Activated naive CD8-positive, alpha-beta T cell treated with anti-CD3 and anti-CD28 coated beads, Interleukin-2, amount 10 ng/mL, durations not matched to agents 7 days and 5 days (primary cell): ENCODE data around the gene SLC17A7. TPM values are rescaled to one million over a fixed set of nuclear protein-coding genes. Genes with fewer than 3 reads are reported as not detected.
"Not testable (repeated sequence)": the region's sequence is repeated elsewhere in the genome, so short reads cannot be mapped to it uniquely, and the experiment has no call there.

Experiments used
- ATAC-seq: fragments of 150-1000 bp; cut with Tn5 transposase; one replicate; pipeline ENCODE4 v1.10.0; 2021; ENCODE audit warnings: low read depth, moderate library complexity
- POLR2A ChIA-PET: fragments of 350-600 bp; sonication (Branson Sonifier 250); formaldehyde crosslinking; loops from one replicate; lab custom pipeline; 2021; ENCODE audit warnings: antibody characterized with exemption; lab: Charles Lee
- DNase-seq: peaks from one replicate; pipeline ENCODE4 v3.0.0; 2021
- H3K27ac Mint-ChIP-seq: one replicate; pipeline ENCODE4 v1.8.0; 2022; ENCODE audit warnings: mild to moderate bottlenecking, mixed read lengths
- H3K27me3 Mint-ChIP-seq: one replicate; pipeline ENCODE4 v1.8.0; 2022; ENCODE audit warnings: mild to moderate bottlenecking, moderate library complexity, mixed read lengths
- H3K36me3 Mint-ChIP-seq: one replicate; pipeline ENCODE4 v1.8.0; 2021; ENCODE audit warnings: mild to moderate bottlenecking, mixed read lengths
- H3K4me1 Mint-ChIP-seq: one replicate; pipeline ENCODE4 v1.8.0; 2021; ENCODE audit warnings: mixed read lengths
- H3K4me3 Mint-ChIP-seq: one replicate; pipeline ENCODE4 v1.8.0; 2022; ENCODE audit warnings: mild to moderate bottlenecking, moderate library complexity, mixed read lengths
- H3K9me3 Mint-ChIP-seq: one replicate; pipeline ENCODE4 v1.8.0; 2021; ENCODE audit warnings: mixed read lengths
- total RNA-seq, 2 experiments: library from RNA; stranded (reverse); gene quantifications; one replicate each; pipeline ENCODE4 v1.2.3, GENCODE V29; 2021

Gene SLC17A7
- total RNA-seq, 2 experiments from 2014 or later, result 0.14 to 0.25 TPM

DNA sequence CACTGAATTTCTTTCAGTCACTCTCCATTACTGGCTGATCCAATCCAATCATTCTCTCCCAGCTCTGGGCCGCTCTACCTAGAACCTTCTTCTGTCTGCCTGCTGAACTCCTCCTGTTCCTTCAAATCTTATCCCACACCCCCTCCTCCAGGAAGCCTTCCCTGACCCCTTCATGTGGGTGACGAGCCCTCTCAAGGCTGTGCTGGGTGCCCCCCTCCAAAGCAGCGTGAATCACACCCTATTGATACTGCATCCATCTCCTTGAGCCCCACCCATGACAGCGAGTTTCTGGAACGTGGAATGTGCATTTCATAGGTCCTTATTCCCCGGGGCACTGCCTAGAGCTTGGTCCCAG lies 7.1 kb upstream of the SLC17A7 start:
- no peak for ATAC-seq
- Mint-ChIP-seq H3K36me3 (peaks cover 21% of the 10 kb centered on the region), H3K4me1 (peaks cover 37% of the 10 kb centered on the region), H3K4me3 (no peak overlapping the region), H3K9me3 (no peaks in the 10 kb centered on the region), H3K27me3 (no peaks in the 10 kb centered on the region), H3K27ac (peak overlapping the region; percentile 18)
- POLR2A ChIA-PET, result interaction anchor here (0.5 to 0.7 kb wide), 2 partner anchors 53 to 420 kb away, joined by 3 read pairs; no protein-coding TSS in a partner anchor
- no peak for DNase-seq

DNA sequence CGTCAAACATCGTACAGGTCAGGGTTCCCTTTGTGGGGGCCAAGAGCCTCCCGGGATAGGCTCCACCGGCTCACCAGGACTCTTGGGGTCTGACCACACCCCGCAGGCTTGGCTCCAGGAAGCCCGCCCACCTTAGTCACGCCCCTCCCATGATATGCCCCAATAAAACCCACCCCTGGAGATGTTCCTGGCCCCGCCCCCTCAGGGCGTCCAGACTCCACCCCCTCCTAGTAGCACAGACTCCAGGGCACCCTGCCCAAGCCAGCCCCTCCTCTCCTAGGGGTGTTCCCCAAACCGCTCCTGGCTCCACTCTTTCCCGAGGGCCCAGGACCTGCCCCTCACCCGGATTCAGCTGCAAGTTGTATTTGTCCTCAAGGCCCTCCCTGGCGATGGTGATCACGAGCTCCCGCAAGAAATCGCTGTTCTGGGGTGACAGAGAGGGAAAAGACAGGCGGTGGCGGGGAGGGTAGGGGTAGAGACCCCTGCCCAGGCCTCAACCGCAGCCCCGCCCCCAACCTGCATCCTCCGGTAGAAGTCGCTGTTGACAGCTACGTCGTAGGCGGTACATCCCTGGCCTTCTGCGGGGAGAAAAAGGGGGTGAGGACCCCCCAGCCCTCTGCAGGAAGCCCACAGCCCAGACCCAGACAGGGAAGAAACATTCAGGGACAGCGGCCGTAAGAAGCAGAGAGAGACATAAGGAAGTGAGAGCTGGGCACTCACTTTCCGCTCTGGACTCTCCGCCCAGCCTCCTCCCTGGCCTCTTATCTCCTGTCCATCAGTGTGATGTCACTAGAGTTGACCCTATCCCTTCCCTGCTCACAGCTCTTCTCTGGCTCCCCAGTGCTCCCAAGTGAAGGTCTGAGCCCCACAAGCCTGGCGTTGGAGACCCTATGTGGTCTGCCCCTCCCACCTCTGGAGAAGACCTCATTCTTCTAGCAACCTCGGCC lies 6.4 kb upstream of the SLC17A7 start:
- POLR2A ChIA-PET, result interaction anchor here (0.5 to 0.6 kb wide), 2 partner anchors 113 to 420 kb away, joined by 3 read pairs; partner anchors contain the start of gene CD37
- peak overlapping the region; percentile 18 for H3K27ac Mint-ChIP-seq
- peaks cover 35% of the 10 kb centered on the region for H3K4me1 Mint-ChIP-seq
- peaks cover 21% of the 10 kb centered on the region for H3K36me3 Mint-ChIP-seq
- DNase-seq, result no peak
- H3K27me3 Mint-ChIP-seq, result peaks cover under 1% of the 10 kb centered on the region
- no peaks in the 10 kb centered on the region for H3K9me3 Mint-ChIP-seq
- no peak overlapping the region for H3K4me3 Mint-ChIP-seq
- ATAC-seq, result no peak

- no peak for ATAC-seq
- peaks cover 36% of the 10 kb centered on the region for H3K4me1 Mint-ChIP-seq
- POLR2A ChIA-PET, result interaction anchor here (0.5 to 2.1 kb wide), 3 partner anchors 24 to 487 kb away, joined by 3 to 8 read pairs (median 6); no protein-coding TSS in a partner anchor
Measured at GRCh38 chr19:49445997-49446396, 4.7 kb upstream of the SLC17A7 start.

GRCh38 chr19:49444100-49444700 lies 2.9 kb upstream of the SLC17A7 start:
- POLR2A ChIA-PET, result interaction anchor here (0.7 to 2.1 kb wide), 5 partner anchors 9 to 115 kb away, joined by 3 to 8 read pairs (median 6); partner anchors contain the start of gene ALDH16A1
- not testable (repeated sequence) for DNase-seq, ATAC-seq, H3K9me3 Mint-ChIP-seq, H3K36me3 Mint-ChIP-seq
- Mint-ChIP-seq H3K27me3 (peaks cover 33% of the 10 kb centered on the region), H3K27ac (peak overlapping the region; percentile 91), H3K4me3 (peak overlapping the region; percentile 87), H3K4me1 (peaks cover 33% of the 10 kb centered on the region)

More at GRCh38 chr19:49445997-49446396, 4.7 kb upstream of the SLC17A7 start:
- peaks cover 15% of the 10 kb centered on the region for H3K27me3 Mint-ChIP-seq
- H3K4me3 Mint-ChIP-seq, result no peak overlapping the region
- no peaks in the 10 kb centered on the region for H3K9me3 Mint-ChIP-seq
- H3K36me3 Mint-ChIP-seq, result peaks cover 16% of the 10 kb centered on the region
- no peak for DNase-seq
- H3K27ac Mint-ChIP-seq, result no peak overlapping the region

DNA sequence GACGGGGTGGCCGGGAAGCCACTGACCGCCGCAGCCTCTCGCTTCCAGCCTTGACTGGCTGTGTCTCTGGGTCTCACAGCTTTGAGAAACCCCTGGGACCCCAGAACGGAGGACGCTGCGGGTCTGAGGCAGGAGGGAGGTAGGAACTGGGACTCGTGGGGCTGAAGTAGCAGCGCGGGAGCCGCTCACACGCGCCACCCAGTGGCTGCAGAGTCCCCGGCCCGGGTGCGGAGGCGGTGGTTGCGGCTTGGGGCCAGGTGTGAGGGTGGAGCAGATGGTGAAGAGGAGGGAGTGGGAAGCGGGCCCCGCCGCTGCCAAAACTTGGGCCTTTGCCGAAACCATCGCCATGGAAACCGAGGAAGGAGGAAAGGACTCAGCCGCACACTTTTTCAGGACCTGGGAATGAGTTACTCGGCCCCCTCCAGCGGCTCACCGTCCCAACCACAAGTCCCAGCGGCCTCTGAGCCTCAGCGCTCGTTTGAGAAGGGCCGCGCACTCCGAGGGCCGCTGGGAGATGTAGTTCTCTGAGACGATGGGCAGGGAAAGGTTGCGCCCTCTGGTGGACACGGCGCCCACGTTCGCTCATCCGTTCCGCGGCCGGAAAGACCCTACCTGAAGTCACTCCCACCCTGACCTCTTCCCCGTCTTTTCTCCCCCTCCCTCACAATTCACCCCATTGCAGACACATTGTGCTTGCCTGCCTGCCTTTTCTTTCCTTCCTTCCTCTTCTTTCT lies 2.2 kb upstream of the SLC17A7 start:
- H3K4me3 Mint-ChIP-seq, result peak overlapping the region; percentile 87
- no peaks in the 10 kb centered on the region for H3K9me3 Mint-ChIP-seq
- peak; percentile 88 for ATAC-seq
- H3K36me3 Mint-ChIP-seq, result peaks cover 8% of the 10 kb centered on the region
- DNase-seq, result peak; percentile 98
- POLR2A ChIA-PET, result interaction anchor here (0.7 to 2.1 kb wide), 9 partner anchors 8 to 52 kb away, joined by 3 to 10 read pairs (median 6); partner anchors contain the start of genes ALDH16A1 and PIH1D1
- H3K4me1 Mint-ChIP-seq, result peaks cover 31% of the 10 kb centered on the region
- peak overlapping the region; percentile 91 for H3K27ac Mint-ChIP-seq
- peaks cover 40% of the 10 kb centered on the region for H3K27me3 Mint-ChIP-seq

- Mint-ChIP-seq H3K36me3 (peaks cover 3% of the 10 kb centered on the region), H3K4me1 (peaks cover 29% of the 10 kb centered on the region), H3K9me3 (no peaks in the 10 kb centered on the region), H3K4me3 (peak overlapping the region; percentile 87), H3K27me3 (peaks cover 46% of the 10 kb centered on the region), H3K27ac (peak overlapping the region; percentile 91)
- ATAC-seq, result peak; percentile 12
- DNase-seq, result peak; percentile 76
- POLR2A ChIA-PET, result interaction anchor here (0.6 to 1.6 kb wide), 7 partner anchors 9 to 53 kb away, joined by 3 to 10 read pairs (median 4); partner anchors contain the start of genes ALDH16A1 and PIH1D1
Measured at GRCh38 chr19:49442771-49443365, 1.5 kb upstream of the SLC17A7 start.

DNA sequence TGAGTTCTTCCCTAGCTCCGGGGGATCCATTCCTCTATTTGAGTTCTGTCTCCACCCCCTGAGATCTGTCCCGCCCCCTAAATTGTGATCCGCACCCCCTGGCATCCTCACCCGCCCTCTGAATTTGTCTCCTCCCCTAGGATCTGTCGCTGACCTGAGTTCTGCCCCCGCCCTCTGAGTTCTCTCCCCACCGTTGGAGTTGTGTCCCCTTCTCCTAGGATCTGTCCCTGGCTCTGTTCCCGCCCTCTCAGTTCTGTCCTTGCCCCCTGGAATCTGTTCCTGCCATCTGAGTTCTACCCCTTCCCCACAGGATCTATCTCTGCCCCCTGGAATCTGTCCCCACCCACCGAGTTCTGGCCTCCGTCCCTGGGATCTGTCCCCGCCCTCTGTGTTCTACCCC lies 1.0 kb upstream of the SLC17A7 start:
- Mint-ChIP-seq H3K4me1 (peaks cover 29% of the 10 kb centered on the region), H3K27me3 (peaks cover 51% of the 10 kb centered on the region), H3K36me3 (peaks cover 3% of the 10 kb centered on the region), H3K27ac (peak overlapping the region; percentile 64), H3K4me3 (peak overlapping the region; percentile 87), H3K9me3 (no peaks in the 10 kb centered on the region)
- DNase-seq, result no peak
- no peak for ATAC-seq
- POLR2A ChIA-PET, result interaction anchor here (0.6 to 1.6 kb wide), 6 partner anchors 9 to 51 kb away, joined by 3 to 10 read pairs (median 4); partner anchors contain the start of genes ALDH16A1 and PIH1D1

DNA sequence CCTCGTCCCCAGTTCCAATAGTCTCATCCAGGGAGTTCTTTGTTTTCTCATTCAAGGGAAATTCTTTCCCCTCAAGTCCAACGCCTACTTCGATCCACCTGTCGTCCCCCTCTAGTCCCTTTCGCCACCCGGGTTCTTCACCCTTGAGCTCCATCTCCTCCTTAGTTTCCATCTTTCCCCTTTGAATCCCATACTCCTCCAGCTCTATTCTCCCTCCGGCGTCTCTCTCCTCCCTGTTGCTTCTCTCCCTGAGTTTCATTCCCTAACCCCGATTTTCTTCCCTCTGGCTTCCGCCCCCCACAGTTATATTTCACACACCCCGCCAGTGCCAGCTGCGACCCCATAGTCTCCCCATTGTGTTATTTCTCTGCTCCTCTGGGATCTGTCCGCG lies 628 bp upstream of the SLC17A7 start:
- POLR2A ChIA-PET, result interaction anchor here (1.1 to 1.6 kb wide), 3 partner anchors 27 to 32 kb away, joined by 3 to 10 read pairs (median 4); no protein-coding TSS in a partner anchor
- Mint-ChIP-seq H3K4me3 (peak overlapping the region; percentile 87), H3K27me3 (peaks cover 55% of the 10 kb centered on the region), H3K4me1 (peaks cover 29% of the 10 kb centered on the region), H3K9me3 (no peaks in the 10 kb centered on the region), H3K27ac (peak overlapping the region; percentile 64), H3K36me3 (peaks cover 3% of the 10 kb centered on the region)
- DNase-seq, result no peak
- ATAC-seq, result no peak

DNA sequence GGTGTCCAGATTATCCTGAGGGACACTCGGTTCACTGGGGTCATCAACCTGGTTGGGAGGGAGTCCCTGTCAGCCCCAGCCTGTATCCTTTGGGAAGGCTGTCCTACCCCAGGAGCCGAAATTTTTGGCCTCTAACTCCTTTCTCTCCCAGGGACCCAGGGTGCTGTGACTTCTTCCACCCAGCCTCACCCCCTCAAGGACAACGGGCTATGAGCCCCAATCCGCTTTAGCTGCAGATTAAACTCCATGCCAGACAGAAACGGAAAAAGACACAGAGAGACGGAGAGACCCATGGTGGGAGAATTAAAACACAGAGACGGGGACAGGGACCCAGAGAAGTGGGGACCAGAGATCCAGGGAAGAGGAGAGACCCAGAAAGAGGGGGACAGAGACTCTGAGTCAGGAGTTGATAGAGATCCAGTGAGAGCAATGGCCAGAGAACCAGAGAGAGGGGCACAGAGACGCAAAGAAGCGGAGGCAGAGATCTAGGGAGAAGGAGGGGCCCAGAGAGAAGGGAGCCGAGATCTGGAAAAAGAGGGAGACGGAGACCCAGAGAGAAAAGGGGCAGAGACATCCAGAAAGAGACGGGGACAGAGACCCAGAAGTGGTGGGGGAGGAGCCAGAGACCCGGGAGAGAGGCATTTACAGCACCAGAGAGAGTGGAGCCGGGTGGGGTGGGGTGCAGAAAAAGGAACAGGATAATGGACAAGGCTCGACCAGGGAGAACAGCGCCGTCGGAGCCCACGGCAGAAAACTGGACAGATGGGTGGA lies 703 bp downstream of the SLC17A7 start:
- Mint-ChIP-seq H3K9me3 (no peaks in the 10 kb centered on the region), H3K36me3 (peaks cover 2% of the 10 kb centered on the region), H3K4me3 (peak overlapping the region; percentile 51), H3K27me3 (peaks cover 69% of the 10 kb centered on the region), H3K4me1 (peaks cover 35% of the 10 kb centered on the region), H3K27ac (no peak overlapping the region)
- DNase-seq (no peak), ATAC-seq (no peak)
- POLR2A ChIA-PET, result interaction anchor here (1.1 to 1.6 kb wide), 4 partner anchors 13 to 50 kb away, joined by 3 read pairs; partner anchors contain the start of gene ALDH16A1

- peaks cover 32% of the 10 kb centered on the region for H3K4me1 Mint-ChIP-seq
- POLR2A ChIA-PET, result interaction anchor here (1.3 to 1.6 kb wide), 3 partner anchors 13 to 50 kb away, joined by 3 read pairs; partner anchors contain the start of gene ALDH16A1
- H3K9me3 Mint-ChIP-seq, result no peaks in the 10 kb centered on the region
- H3K4me3 Mint-ChIP-seq, result no peak overlapping the region
- peaks cover 77% of the 10 kb centered on the region for H3K27me3 Mint-ChIP-seq
- H3K27ac Mint-ChIP-seq, result no peak overlapping the region
- ATAC-seq (no peak), DNase-seq (no peak)
- H3K36me3 Mint-ChIP-seq, result peaks cover 2% of the 10 kb centered on the region
Measured at GRCh38 chr19:49439836-49440235, 1.5 kb downstream of the SLC17A7 start.

GRCh38 chr19:49438261-49438660 lies 3.1 kb downstream of the SLC17A7 start:
- no peaks in the 10 kb centered on the region for H3K36me3 Mint-ChIP-seq
- H3K4me1 Mint-ChIP-seq, result peaks cover 29% of the 10 kb centered on the region
- ATAC-seq (no peak), DNase-seq (no peak)
- POLR2A ChIA-PET, result no interaction called here
- no peak overlapping the region for H3K27ac Mint-ChIP-seq
- no peaks in the 10 kb centered on the region for H3K9me3 Mint-ChIP-seq
- peaks cover 91% of the 10 kb centered on the region for H3K27me3 Mint-ChIP-seq
- H3K4me3 Mint-ChIP-seq, result no peak overlapping the region
